CD4-positive, alpha-beta T cell treated with Interleukin-15 for 4 hours (primary cell): ENCODE results near the gene PDGFA.

ENCODE experiments used
- DNase-seq: peaks from one replicate; pipeline ENCODE4 v3.0.0-alpha.2; 2020; ENCODE audit warnings: low spot score

The PDGFA gene

GRCh38 chr7:473870-474604 is 45.6 kb downstream of the PDGFA start:
- no peak for DNase-seq

DNA sequence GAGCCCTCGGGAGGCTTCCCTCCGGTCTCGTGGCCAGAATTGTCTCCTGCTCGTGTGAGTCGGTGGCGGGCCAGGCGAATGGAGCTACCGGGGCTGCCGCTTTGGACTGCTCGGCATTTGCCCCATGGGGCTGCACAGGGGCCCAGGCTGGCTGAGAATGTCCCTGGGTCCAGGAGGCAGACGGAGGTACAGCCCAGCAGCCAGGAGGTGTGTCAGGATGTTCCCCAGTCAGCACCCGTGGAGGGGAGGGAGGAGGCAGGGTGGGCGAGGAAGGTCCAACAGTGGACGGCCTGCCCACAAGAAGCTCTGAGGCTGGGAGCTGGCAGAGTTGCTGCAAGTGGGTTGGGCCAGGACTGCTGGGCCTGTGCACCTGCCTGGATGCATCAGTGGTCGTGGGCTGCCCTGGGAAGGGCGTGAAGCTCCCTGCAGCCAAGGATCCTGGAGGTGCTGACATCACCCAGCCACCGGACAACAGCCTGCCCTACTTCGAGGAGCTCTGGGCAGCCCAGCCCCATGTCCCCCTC is 46.4 kb downstream of the PDGFA start:
- no peak for DNase-seq

GRCh38 chr7:472640-472957 is 47.0 kb downstream of the PDGFA start:
- no peak for DNase-seq

- no peak for DNase-seq
Measured at GRCh38 chr7:471866-472639, 47.6 kb downstream of the PDGFA start.

DNA sequence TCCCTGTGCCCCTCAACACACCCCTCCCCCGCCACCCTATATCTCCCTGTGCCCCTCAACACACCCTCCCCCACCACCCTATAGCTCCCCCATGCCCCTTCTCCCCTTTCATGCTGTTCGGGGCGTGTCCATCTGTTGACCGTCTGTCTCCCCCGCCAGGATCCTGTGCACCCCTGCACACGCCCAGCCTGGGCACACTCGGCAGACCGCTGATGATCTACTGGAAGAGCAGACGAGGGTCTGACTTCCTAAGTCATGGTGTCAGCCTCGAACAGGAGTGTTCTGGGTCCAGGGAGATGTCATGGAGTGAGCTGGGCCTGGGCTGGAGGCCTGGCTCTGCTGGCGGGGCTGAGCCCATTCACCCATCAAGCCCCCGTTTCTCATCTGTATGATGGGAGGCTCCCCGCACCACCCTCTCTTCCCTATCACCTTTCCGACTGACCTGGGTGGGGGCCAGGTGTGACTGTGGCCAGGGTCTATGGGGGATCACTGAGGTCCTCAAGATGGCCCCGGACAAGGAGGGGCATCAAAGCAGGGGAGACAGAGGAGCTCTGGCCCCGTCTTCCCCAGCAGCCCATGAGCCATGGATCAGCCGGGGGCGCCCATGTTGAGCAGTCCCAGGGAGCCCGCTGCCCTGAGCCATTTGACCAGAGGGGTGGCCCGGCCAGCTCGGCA is 48.3 kb downstream of the PDGFA start:
- DNase-seq = no peak

GRCh38 chr7:469563-469961 is 50.1 kb downstream of the PDGFA start:
- no peak for DNase-seq

DNA sequence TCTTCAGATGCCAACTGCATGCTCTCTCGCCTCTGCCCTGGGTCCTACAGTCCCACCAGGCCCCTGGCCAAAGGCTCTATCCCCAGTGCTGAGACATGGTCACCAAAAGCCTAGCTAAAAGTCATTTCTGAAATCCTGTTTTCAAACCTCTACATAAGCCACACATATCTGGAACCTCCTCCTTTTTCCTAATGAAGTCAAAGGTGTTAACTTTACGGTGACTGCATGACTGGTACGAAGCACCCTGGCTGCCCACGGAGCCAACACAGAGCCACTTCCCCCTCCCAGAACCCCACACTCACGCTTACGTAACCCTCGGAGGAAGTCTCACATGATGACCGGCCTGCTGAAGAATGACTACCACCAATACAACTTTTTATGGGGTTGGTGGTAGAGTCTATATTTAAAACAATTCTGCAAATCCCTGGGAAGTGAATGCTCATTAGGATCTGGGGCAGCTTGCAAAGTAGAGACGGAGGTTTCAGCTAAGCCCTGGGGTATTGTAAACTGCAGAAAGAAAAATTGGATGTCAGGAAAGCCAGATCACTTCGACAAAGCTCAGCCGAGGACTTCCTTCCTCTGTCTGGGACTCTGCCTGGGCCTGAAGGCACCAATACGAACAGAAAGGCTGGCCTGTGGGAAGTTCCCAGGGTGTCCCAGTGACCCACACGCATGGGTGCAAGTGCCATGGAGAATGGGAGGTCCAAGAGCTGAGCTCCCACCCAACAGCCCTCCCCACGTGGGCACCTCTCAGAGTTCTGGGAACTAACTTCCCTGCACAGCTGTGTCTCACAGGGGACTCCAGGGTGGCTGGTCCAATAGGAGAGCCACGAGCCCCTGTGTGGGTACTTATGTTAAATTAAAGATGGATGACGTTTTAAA is 50.7 kb downstream of the PDGFA start:
- DNase-seq = no peak

- DNase-seq = no peak
Measured at GRCh38 chr7:467856-468545, 51.6 kb downstream of the PDGFA start.

DNA sequence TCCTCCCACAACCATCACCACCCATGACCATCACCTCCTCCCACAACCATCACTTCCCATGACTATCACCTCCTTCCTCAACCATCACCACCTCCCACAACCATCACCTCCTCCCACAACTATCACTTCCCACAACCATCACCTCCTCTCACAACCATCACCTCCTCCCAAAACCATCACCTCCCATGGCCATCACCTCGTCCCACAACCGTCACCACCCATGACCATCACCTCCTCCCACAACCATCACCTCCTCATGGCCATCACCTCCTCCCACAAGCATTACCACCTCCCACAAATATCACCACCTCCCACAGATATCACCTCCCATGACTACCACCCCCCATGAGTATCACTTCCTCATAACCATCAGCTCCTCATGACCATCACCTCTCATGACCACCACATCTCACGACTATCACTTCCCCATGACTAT is 52.2 kb downstream of the PDGFA start:
- no peak for DNase-seq

DNA sequence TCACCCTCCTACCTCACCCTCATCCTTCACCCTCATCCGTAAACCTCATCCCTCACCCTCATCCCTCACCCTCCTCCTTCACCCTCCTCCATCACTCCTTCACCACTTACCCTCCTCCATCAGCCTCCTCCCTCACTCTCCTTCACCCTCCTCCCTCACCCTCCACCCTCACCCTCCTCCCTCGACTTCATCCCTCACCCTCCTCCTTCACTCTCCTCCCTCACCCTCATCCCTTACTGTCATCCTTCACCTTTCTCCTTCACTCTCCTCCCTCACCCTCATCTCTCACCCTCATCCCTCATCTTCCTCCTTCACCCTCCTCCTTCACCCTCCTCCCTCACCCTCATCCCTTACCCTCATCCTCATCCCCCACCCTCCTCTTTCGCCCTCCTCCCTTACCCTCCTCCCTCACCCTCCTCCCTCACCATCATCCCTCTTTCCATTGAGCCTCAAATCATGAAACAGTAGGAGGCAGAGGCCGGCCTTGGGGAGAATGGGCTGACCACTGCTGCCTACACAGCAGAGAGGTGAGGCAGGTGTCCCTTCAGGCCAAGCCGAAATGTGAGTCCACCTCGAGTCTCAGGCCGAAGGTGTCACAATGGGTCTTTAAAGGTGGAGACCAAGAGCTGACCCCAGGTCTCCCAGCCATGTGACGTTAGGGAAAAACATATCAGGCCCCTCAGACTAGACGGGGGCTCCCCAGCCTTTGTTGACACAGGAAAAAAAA is 53.0 kb downstream of the PDGFA start:
- no peak for DNase-seq

DNA sequence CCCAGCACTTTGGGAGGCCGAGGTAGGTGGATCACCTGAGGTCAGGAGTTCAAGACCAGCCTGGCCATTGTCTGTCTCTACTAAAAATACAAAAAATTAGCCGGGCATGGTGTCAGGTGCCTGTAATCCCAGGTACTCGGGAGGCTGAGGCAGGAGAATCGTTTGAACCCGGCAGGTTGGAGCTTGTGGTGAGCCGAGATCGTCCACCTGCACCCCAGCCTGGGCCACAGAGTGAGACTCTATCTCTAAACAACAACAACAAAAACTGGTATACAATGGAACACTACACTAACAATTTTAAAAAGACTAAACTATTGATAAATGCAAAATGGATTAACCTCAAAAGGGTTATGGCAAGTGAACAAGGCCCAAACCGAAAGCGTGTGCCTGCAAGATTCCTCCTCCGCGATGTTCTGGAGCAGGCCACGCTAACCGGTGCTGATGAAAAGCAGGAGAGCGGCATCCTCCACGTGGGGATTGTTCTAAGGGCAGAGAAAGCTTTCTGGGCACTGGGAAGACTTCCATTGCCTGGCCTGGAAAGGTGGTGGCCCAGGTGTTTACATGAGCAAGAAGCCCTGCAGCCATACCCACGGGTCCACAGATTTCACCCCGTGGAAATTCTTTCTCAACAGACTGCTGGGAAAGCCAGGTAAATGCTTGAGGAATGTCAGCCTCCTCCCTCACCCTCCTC is 53.8 kb downstream of the PDGFA start:
- no peak for DNase-seq

GRCh38 chr7:464454-465401 is 54.9 kb downstream of the PDGFA start:
- no peak for DNase-seq

- no peak for DNase-seq
Measured at GRCh38 chr7:463817-464453, 55.7 kb downstream of the PDGFA start.

- DNase-seq = no peak
Measured at GRCh38 chr7:463362-463781, 56.3 kb downstream of the PDGFA start.

DNA sequence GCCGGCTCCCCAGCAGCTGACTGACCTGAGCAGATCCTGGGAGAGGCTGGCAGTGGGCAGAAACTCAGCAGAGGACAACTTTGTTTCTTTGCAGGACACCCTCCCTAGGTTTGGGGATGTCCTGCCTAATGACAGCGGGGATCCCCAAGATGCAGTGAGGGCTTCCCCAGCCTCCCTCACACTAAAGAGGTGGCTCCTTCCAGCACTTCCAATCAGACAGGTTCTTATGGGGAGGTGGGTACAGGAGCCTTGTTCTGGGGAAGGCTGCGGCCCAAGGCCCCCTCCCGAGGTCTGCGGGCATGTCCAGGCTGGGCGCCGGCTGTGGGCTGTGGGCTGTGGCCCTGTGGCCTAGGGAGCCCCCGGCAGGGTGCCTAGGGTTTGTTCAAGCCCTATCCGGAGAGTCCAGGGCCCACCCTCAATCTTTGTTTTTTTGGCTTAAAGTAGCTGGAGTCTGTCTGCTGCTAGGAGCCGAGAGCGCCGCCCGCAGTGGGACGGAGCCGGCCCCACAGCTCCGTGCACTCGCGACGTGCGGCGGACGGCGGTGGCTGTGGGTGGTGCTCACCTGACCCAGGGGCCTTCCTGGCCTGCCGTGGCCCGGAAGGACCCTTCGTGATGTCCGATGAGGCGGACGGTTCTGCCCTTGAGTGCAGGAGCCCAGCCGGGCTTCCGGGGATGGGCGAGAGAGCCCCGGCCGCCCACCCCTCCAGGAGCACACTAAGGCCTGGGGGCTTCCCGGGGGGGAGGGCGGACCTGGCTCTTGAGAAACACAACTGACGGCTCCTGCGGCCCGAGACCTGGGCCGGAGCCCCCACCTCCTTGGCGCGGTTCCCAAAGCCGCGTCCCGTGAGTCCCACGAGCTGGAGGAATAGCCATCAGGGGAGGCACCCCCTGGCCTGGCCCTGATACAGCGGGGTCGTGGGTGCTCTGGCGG is 57.2 kb downstream of the PDGFA start:
- no peak for DNase-seq

- DNase-seq = no peak
Measured at GRCh38 chr7:461453-462172, 58.0 kb downstream of the PDGFA start.

DNA sequence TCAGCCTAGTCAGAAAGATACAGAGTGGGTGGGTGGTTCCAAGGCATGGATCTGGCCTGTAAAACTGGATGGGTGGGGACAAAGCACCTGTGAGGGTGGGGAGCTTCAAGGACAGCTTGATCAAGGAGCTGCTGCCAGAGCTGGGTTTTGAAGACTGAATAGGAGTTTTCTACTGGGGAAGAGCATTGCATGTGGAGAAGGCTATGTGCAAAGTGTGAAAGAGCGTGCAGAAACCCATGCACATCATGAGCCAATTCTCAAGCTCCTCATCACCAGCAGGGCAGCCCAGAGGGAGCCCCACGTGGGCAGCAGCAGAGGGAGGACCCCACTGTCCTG is 58.6 kb downstream of the PDGFA start:
- no peak for DNase-seq
